ENCODE results near the gene CEP72.

- TF ChIP-seq POLR2AphosphoS5 (IDR thresholded peaks at IDR 0.05): no peak
- TF ChIP-seq CTCF (IDR thresholded peaks at IDR 0.05): no peak
Measured at GRCh38 chr5:577800-578199, 34.3 kb upstream of the CEP72 start.

Measured in breast epithelium (tissue), 3 donors.